ENCODE data around the gene BICD1.

Gene BICD1

GRCh38 chr12:32146074-32146873, 39.6 kb downstream of the BICD1 start:
- TF ChIP-seq ZNF274 (IDR thresholded peaks at IDR 0.05; ENCODE audit: low read depth, low read length) = no peak
- H3K4me3 ChIP-seq (ENCODE audit: low read length) = no peak overlapping the region

DNA sequence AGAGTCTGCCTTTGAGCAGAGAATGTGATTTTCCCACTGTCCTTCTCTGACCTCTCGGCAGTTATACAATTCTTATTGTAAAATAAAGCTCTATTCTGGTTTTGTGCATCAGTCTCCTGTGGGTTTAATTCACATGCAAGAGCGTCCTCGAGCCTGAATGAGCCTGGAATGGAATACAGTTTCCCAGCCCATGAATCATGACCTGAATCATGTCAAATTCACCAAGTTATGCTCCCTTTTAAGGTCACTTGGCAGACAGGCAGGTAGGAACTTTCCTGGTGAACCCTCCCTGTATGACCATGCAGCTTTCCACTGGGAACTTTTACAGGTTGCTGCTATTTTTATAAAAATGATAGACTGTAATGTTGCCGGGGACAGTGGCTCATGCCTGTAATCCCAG, 41.7 kb downstream of the BICD1 start:
- TF ChIP-seq ZNF274 (IDR thresholded peaks at IDR 0.05; ENCODE audit: low read depth, low read length) = no peak
- H3K4me3 ChIP-seq (ENCODE audit: low read length) = no peak overlapping the region

GRCh38 chr12:32149489-32149888, 42.8 kb downstream of the BICD1 start:
- no peak overlapping the region for H3K4me3 ChIP-seq (ENCODE audit: low read length)
- no peak for TF ChIP-seq ZNF274 (IDR thresholded peaks at IDR 0.05; ENCODE audit: low read depth, low read length)

GRCh38 chr12:32151086-32151485, 44.4 kb downstream of the BICD1 start:
- TF ChIP-seq ZNF274 (IDR thresholded peaks at IDR 0.05; ENCODE audit: low read depth, low read length) = no peak
- H3K4me3 ChIP-seq (ENCODE audit: low read length) = no peak overlapping the region

GRCh38 chr12:32151552-32151951, 44.9 kb downstream of the BICD1 start:
- H3K4me3 ChIP-seq (ENCODE audit: low read length) = no peak overlapping the region
- TF ChIP-seq ZNF274 (IDR thresholded peaks at IDR 0.05; ENCODE audit: low read depth, low read length) = no peak

- TF ChIP-seq ZNF274 (IDR thresholded peaks at IDR 0.05; ENCODE audit: low read depth, low read length) = no peak
- no peak overlapping the region for H3K4me3 ChIP-seq (ENCODE audit: low read length)
Observed at GRCh38 chr12:32155041-32155440, 48.4 kb downstream of the BICD1 start.

DNA sequence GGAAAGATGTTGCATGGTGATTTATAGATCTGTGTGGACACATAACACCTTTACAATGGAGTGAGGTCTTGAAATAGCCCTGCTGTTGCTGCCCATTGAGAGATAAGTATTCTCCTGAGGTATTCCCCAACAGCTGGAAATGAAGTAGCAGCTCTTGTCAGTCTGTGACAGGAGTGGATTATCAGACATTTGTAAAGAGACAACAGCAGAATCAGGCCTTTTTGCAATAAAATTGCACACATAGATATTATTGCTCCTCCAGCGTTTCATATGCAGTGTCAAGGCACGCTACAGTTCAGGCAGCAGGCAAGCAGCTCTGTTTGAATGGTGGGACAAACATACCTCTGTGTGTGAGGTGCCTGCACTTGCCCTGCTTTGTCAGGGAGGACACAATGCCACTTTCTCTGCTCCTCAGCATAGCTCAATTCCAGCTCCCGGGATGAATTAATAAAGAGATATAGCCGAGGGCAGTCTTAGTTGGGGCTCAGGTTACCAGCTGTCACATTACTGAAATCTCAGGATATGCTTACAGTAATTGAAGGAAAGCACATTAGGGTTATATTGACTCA, 49.4 kb downstream of the BICD1 start:
- no peak for TF ChIP-seq ZNF274 (IDR thresholded peaks at IDR 0.05; ENCODE audit: low read depth, low read length)
- H3K4me3 ChIP-seq (ENCODE audit: low read length) = no peak overlapping the region

GRCh38 chr12:32158525-32158924, 51.9 kb downstream of the BICD1 start:
- TF ChIP-seq ZNF274 (IDR thresholded peaks at IDR 0.05; ENCODE audit: low read depth, low read length) = no peak

GRCh38 chr12:32159381-32159780, 52.7 kb downstream of the BICD1 start:
- no peak overlapping the region for H3K4me3 ChIP-seq (ENCODE audit: low read length)
- TF ChIP-seq ZNF274 (IDR thresholded peaks at IDR 0.05; ENCODE audit: low read depth, low read length) = no peak

More at GRCh38 chr12:32158525-32158924, 51.9 kb downstream of the BICD1 start:
- H3K4me3 ChIP-seq (ENCODE audit: low read length) = no peak overlapping the region

DNA sequence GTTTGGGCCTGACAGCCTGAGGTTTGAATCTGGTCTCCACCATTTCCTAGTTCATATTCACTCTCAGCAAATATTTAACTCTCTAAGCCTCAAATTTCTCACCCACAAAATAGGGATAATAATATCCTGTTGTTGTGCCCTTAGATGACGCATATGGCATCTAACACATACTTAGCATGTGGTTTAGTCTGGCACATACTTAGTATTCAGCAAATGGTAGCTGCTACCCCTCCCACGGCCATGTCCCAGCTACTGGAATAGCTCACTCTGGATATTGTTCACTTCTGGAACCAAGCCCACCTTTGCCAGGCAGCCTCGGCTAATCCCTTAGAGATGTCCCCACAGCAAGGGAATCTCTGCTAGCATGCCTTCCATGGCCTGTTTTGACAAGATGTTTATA, 53.3 kb downstream of the BICD1 start:
- TF ChIP-seq ZNF274 (IDR thresholded peaks at IDR 0.05; ENCODE audit: low read depth, low read length) = no peak
- H3K4me3 ChIP-seq (ENCODE audit: low read length) = no peak overlapping the region

GRCh38 chr12:32161058-32161457, 54.4 kb downstream of the BICD1 start:
- H3K4me3 ChIP-seq (ENCODE audit: low read length) = no peak overlapping the region
- TF ChIP-seq ZNF274 (IDR thresholded peaks at IDR 0.05; ENCODE audit: low read depth, low read length) = no peak

- no peak for TF ChIP-seq ZNF274 (IDR thresholded peaks at IDR 0.05; ENCODE audit: low read depth, low read length)
- no peak overlapping the region for H3K4me3 ChIP-seq (ENCODE audit: low read length)
Observed at GRCh38 chr12:32163596-32163995, 56.9 kb downstream of the BICD1 start.

DNA sequence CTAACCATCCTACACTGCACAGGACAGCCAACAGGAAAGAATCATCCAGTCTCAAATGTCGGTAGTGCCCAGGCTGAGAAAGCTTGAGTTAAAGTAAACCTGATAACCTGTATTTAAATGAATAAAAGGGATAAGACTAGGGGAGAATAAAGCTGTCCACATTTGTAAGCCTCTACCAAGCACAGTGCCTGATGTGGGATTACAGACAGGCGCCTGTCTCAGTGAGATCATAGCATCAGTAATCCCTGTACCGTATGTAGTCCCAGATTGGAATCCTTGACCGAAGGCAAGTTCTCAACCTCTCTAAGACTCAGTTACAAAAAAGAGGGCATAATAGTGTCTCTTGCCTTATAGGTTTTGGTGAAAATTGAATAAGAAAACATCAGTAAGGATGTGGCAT, 59.9 kb downstream of the BICD1 start:
- TF ChIP-seq ZNF274 (IDR thresholded peaks at IDR 0.05; ENCODE audit: low read depth, low read length) = no peak
- no peak overlapping the region for H3K4me3 ChIP-seq (ENCODE audit: low read length)

DNA sequence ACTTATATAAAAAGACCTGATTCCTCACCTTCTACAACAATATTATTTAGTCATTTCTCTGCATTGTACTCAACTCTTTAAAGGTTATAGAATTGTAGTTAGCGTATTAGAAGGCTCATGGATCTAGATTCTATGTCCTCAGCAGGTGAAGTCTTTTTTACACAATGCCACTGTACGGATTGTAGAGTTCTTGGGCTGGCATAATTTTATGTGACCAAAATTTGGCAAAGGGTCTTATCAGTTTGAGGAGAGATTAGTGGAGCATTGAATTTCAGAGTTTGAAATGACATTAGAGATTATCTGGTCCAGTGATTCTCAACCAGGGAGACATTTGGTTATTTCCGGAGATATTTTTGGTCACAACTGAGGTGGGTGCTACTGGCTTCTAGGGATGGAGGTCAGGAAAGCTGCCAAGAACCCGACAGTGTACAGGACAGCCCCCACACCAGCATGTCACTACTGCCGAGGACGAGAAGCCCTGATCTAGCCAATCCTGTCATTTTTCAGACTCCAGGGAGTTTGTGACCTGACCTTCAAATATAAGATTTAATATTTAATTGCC, 63.9 kb downstream of the BICD1 start:
- TF ChIP-seq ZNF274 (IDR thresholded peaks at IDR 0.05; ENCODE audit: low read depth, low read length) = no peak
- H3K4me3 ChIP-seq (ENCODE audit: low read length) = no peak overlapping the region

DNA sequence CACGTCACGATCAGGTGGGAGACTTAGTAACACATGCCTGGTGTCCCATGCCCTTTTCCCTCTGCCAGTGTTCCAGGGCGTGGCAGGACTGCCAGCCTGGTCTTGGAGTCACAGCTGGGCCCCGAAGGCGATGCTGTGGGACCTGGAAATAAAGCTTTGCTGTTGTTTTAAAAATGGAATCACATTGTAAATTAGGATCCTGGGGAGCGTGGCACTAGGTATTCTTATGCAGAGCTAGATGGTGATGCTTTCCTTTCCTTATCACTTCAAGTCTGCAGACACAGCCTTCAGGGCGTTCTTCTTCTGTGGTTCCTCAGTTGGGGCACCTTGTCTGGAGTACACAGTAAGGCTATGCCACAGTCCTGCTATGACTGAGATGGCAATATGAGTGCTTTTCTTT, 64.6 kb downstream of the BICD1 start:
- TF ChIP-seq ZNF274 (IDR thresholded peaks at IDR 0.05; ENCODE audit: low read depth, low read length) = no peak
- no peak overlapping the region for H3K4me3 ChIP-seq (ENCODE audit: low read length)
